ENCODE results near the gene AIMP2. TPM values are rescaled to one million over a fixed set of nuclear protein-coding genes. Genes with fewer than 3 reads are reported as not detected.

AIMP2 gene
- polyA plus RNA-seq, 1 experiment = 74.9 TPM

GRCh38 chr7:6015917-6016652 is 7.0 kb downstream of the AIMP2 start:
- Histone ChIP-seq H3K36me3 (ENCODE audit: control insufficient read depth, insufficient read depth, low read length) (peaks cover 5% of the 10 kb centered on the region), H3K4me3 (ENCODE audit: low read depth, low read length) (no peak overlapping the region), H3K27me3 (ENCODE audit: control insufficient read depth, insufficient read depth, low read length) (no peaks in the 10 kb centered on the region)
- peak; percentile 75 for DNase-seq (ENCODE audit: low read depth)
- POLR2A ChIA-PET = no interaction called here
- TF ChIP-seq, protein P1, sequence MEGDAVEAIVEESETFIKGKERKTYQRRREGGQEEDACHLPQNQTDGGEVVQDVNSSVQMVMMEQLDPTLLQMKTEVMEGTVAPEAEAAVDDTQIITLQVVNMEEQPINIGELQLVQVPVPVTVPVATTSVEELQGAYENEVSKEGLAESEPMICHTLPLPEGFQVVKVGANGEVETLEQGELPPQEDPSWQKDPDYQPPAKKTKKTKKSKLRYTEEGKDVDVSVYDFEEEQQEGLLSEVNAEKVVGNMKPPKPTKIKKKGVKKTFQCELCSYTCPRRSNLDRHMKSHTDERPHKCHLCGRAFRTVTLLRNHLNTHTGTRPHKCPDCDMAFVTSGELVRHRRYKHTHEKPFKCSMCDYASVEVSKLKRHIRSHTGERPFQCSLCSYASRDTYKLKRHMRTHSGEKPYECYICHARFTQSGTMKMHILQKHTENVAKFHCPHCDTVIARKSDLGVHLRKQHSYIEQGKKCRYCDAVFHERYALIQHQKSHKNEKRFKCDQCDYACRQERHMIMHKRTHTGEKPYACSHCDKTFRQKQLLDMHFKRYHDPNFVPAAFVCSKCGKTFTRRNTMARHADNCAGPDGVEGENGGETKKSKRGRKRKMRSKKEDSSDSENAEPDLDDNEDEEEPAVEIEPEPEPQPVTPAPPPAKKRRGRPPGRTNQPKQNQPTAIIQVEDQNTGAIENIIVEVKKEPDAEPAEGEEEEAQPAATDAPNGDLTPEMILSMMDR (IDR thresholded peaks at IDR 0.05; ENCODE audit: insufficient read depth, low read depth, low read length) = no peak
- CTCF ChIA-PET = interaction anchor here (1.0 kb wide), 1 partner anchor 308 kb away, joined by 3 read pairs; no protein-coding TSS in a partner anchor

GRCh38 chr7:6016653-6016966 is 7.5 kb downstream of the AIMP2 start:
- Histone ChIP-seq H3K36me3 (ENCODE audit: control insufficient read depth, insufficient read depth, low read length) (peaks cover 6% of the 10 kb centered on the region), H3K27me3 (ENCODE audit: control insufficient read depth, insufficient read depth, low read length) (no peaks in the 10 kb centered on the region), H3K4me3 (ENCODE audit: low read depth, low read length) (no peak overlapping the region)
- ChIA-PET POLR2A (no interaction called here), CTCF (no interaction called here)
- no peak for DNase-seq (ENCODE audit: low read depth)
- TF ChIP-seq, protein P1 (IDR thresholded peaks at IDR 0.05; ENCODE audit: insufficient read depth, low read depth, low read length) = no peak

GRCh38 chr7:6020371-6021286 is 11.6 kb downstream of the AIMP2 start:
- peaks cover 21% of the 10 kb centered on the region for H3K36me3 ChIP-seq (ENCODE audit: control insufficient read depth, insufficient read depth, low read length)
- POLR2A ChIA-PET = no interaction called here

GRCh38 chr7:6022707-6023106 is 13.6 kb downstream of the AIMP2 start:
- Histone ChIP-seq H3K27me3 (ENCODE audit: control insufficient read depth, insufficient read depth, low read length) (no peaks in the 10 kb centered on the region), H3K4me3 (ENCODE audit: low read depth, low read length) (no peak overlapping the region), H3K36me3 (ENCODE audit: control insufficient read depth, insufficient read depth, low read length) (peaks cover 34% of the 10 kb centered on the region)
- POLR2A ChIA-PET = no interaction called here
- CTCF ChIA-PET = no interaction called here
- no peak for DNase-seq (ENCODE audit: low read depth)
- TF ChIP-seq, protein P1 (IDR thresholded peaks at IDR 0.05; ENCODE audit: insufficient read depth, low read depth, low read length) = no peak

More at GRCh38 chr7:6020371-6021286, 11.6 kb downstream of the AIMP2 start:
- CTCF ChIA-PET = interaction anchor here (0.9 to 1.3 kb wide), 2 partner anchors 23 to 139 kb away, joined by 3 to 9 read pairs; no protein-coding TSS in a partner anchor
- TF ChIP-seq, protein P1 (IDR thresholded peaks at IDR 0.05; ENCODE audit: insufficient read depth, low read depth, low read length) = no peak
- no peaks in the 10 kb centered on the region for H3K27me3 ChIP-seq (ENCODE audit: control insufficient read depth, insufficient read depth, low read length)
- H3K4me3 ChIP-seq (ENCODE audit: low read depth, low read length) = no peak overlapping the region
- DNase-seq (ENCODE audit: low read depth) = no peak

DNA sequence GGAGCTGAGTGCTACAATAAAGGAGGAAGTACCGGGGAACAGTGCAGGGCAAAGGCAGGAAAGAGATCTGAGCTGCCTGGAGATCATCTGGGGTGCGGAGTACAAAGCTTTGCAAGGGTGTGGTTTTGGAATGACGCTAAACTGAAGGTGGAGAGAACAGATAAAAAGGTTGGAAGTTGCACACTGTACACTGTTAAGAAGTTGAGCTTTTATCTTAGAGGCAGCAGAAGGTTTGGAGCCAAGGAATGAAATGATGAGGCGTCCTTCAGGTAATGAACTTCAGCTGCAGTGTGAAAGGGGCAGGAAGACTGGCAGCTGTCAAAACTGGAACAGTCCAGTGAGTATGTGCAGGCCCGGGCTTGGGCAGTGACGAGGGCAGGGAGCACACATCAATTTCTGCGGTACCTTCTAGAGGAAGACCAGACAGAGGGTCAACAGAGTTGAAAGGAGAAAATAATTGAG is 14.9 kb downstream of the AIMP2 start:
- CTCF ChIA-PET = interaction anchor here (0.6 to 0.7 kb wide), 2 partner anchors 27 to 326 kb away, joined by 3 to 4 read pairs; no protein-coding TSS in a partner anchor
- POLR2A ChIA-PET = no interaction called here
- TF ChIP-seq, protein P1 (IDR thresholded peaks at IDR 0.05; ENCODE audit: insufficient read depth, low read depth, low read length) = no peak
- no peak overlapping the region for H3K4me3 ChIP-seq (ENCODE audit: low read depth, low read length)
- H3K36me3 ChIP-seq (ENCODE audit: control insufficient read depth, insufficient read depth, low read length) = peaks cover 39% of the 10 kb centered on the region
- no peaks in the 10 kb centered on the region for H3K27me3 ChIP-seq (ENCODE audit: control insufficient read depth, insufficient read depth, low read length)
- DNase-seq (ENCODE audit: low read depth) = no peak
